H1 (cell line): ENCODE results near the gene NELFA. TPM values are rescaled to one million over a fixed set of nuclear protein-coding genes. Genes with fewer than 3 reads are reported as not detected.

Source experiments
- CTCF ChIA-PET: fragments of 300-600 bp; sonication (Branson Sonifier 250); formaldehyde crosslinking; loops from one replicate; lab custom pipeline; 2021; ENCODE audit not compliant: partially characterized antibody; lab: Charles Lee
- POLR2A ChIA-PET: fragments of 300-600 bp; sonication (Branson Sonifier 250); formaldehyde crosslinking; loops from one replicate; lab custom pipeline; 2021; ENCODE audit warnings: inconsistent platforms; ENCODE audit not compliant: partially characterized antibody; lab: Charles Lee
- DNase-seq, 2 experiments: peaks; one replicate each; pipeline versions ENCODE4 v3.0.0 to v3.0.0-alpha.2; 2010 to 2022; ENCODE audit warnings: low spot score in 2 of 2, low read depth in 1 of 2, mixed read lengths in 1 of 2
- FAIRE-seq: peaks from 2 replicates; lab custom pipeline; 2011; peaks lifted over from hg19 to GRCh38; lab: Jason Lieb, UNC
- H2AFZ ChIP-seq: 2 replicates; pipeline ENCODE4 v1.8.1; 2012; ENCODE audit warnings: low read length, inconsistent platforms
- H2AK5ac ChIP-seq: 2 replicates; pipeline ENCODE4 v1.6.1; 2013; ENCODE audit warnings: low read depth, low read length
- H2BK120ac ChIP-seq: replicated peaks from 2 replicates; pipeline ENCODE3; 2013; ENCODE audit warnings: low read depth, low read length, inconsistent platforms
- H2BK12ac ChIP-seq: 2 replicates; pipeline ENCODE4 v1.6.1; 2013; ENCODE audit warnings: low read depth, low read length
- H2BK15ac ChIP-seq: 2 replicates; pipeline ENCODE4 v1.6.1; 2013; ENCODE audit warnings: low read length
- H2BK20ac ChIP-seq: 2 replicates; pipeline ENCODE4 v1.6.1; 2013; ENCODE audit warnings: low read length
- H2BK5ac ChIP-seq: 2 replicates; pipeline ENCODE4 v1.6.1; 2013; ENCODE audit warnings: low read depth, low read length
- H3K14ac ChIP-seq: 2 replicates; pipeline ENCODE4 v1.6.1; 2013; ENCODE audit warnings: inconsistent platforms; ENCODE audit not compliant: insufficient read length
- H3K18ac ChIP-seq: 2 replicates; pipeline ENCODE4 v1.6.1; 2013; ENCODE audit warnings: low read length; ENCODE audit errors: extremely low read depth
- H3K23ac ChIP-seq: 2 replicates; pipeline ENCODE4 v1.6.1; 2013; ENCODE audit warnings: inconsistent platforms; ENCODE audit not compliant: insufficient read length
- H3K23me2 ChIP-seq: 2 replicates; pipeline ENCODE4 v1.6.1; 2013; ENCODE audit warnings: low read depth, low read length
- H3K27ac ChIP-seq: 2 replicates; pipeline ENCODE4 v1.6.1; 2011; ENCODE audit warnings: low read depth, low read length, inconsistent platforms
- H3K27me3 ChIP-seq, 4 experiments: replicated peaks in 1 of 4; 1 replicate in 1 of 4; 2 replicates in 3 of 4; pipeline versions ENCODE4 v1.6.1 to v1.8.1; 2011 to 2013; ENCODE audit warnings: low read length in 3 of 4, mild to moderate bottlenecking in 3 of 4, inconsistent platforms in 2 of 4, mixed read lengths in 2 of 4, moderate library complexity in 1 of 4; ENCODE audit not compliant: control insufficient read depth in 3 of 4, insufficient read depth in 3 of 4; ENCODE audit errors: extremely low read depth in 1 of 4
- H3K36me3 ChIP-seq, 4 experiments: 2 replicates each; pipeline versions ENCODE4 v1.6.1 to v1.8.1; 2011 to 2013; ENCODE audit warnings: mild to moderate bottlenecking in 4 of 4, low read length in 3 of 4, moderate library complexity in 2 of 4, control low read depth in 1 of 4, inconsistent platforms in 1 of 4; ENCODE audit not compliant: insufficient read depth in 4 of 4, control insufficient read depth in 2 of 4
- H3K4ac ChIP-seq: replicated peaks from 2 replicates; pipeline ENCODE3; 2013; ENCODE audit warnings: low read length, low read depth, mixed read lengths, inconsistent platforms; ENCODE audit not compliant: insufficient read length
- H3K4me1 ChIP-seq, 4 experiments: replicated peaks in 1 of 4; 1 replicate in 1 of 4; 2 replicates in 3 of 4; pipeline versions ENCODE4 v1.6.1 to v1.8.1; 2011 to 2013; ENCODE audit warnings: low read length in 3 of 4, inconsistent platforms in 2 of 4, mixed read lengths in 1 of 4; ENCODE audit not compliant: insufficient read depth in 4 of 4, control insufficient read depth in 3 of 4
- H3K4me2 ChIP-seq, 2 experiments: 2 replicates each; pipeline versions ENCODE4 v1.6.1 to v1.8.1; 2011 to 2013; ENCODE audit warnings: low read depth in 2 of 2, low read length in 2 of 2, control low read depth in 1 of 2, inconsistent platforms in 1 of 2, mild to moderate bottlenecking in 1 of 2; ENCODE audit not compliant: insufficient read depth in 1 of 2
- H3K4me3 ChIP-seq, 4 experiments: fragments of 200-600, 300-600 bp in 1 of 4; sonication (generic), shearing (Covaris generic), sonication (Bioruptor Twin) in 1 of 4; 2 replicates each; pipeline versions ENCODE4 v1.5.1 to v1.8.1; 2011 to 2016; ENCODE audit warnings: low read length in 4 of 4, low read depth in 3 of 4, control low read depth in 2 of 4, inconsistent platforms in 2 of 4, mild to moderate bottlenecking in 2 of 4, mixed read lengths in 1 of 4, moderate library complexity in 1 of 4; ENCODE audit not compliant: insufficient read depth in 2 of 4; ENCODE audit errors: extremely low read depth in 1 of 4
- H3K56ac ChIP-seq: replicated peaks from 2 replicates; pipeline ENCODE3; 2013; ENCODE audit warnings: low read depth, mild to moderate bottlenecking, mixed read lengths, low read length, inconsistent platforms; ENCODE audit not compliant: insufficient read length
- H3K79me1 ChIP-seq: 2 replicates; pipeline ENCODE4 v1.6.1; 2013; ENCODE audit warnings: low read depth, low read length, control low read depth
- H3K79me2 ChIP-seq, 2 experiments: 2 replicates each; pipeline versions ENCODE4 v1.6.1 to v1.8.1; 2012 to 2013; ENCODE audit warnings: low read length in 2 of 2, mild to moderate bottlenecking in 2 of 2, inconsistent platforms in 1 of 2; ENCODE audit not compliant: insufficient read depth in 2 of 2, control insufficient read depth in 1 of 2
- H3K9ac ChIP-seq, 4 experiments: replicated peaks in 1 of 4; 1 replicate in 1 of 4; 2 replicates in 3 of 4; pipeline versions ENCODE4 v1.6.1 to v1.8.1; 2011 to 2013; ENCODE audit warnings: low read depth in 3 of 4, low read length in 3 of 4, control low read depth in 2 of 4, mild to moderate bottlenecking in 2 of 4, moderate library complexity in 2 of 4, inconsistent platforms in 1 of 4; ENCODE audit errors: extremely low read depth in 1 of 4
- H3K9me3 ChIP-seq, 2 experiments: 2 replicates each; pipeline versions ENCODE4 v1.6.1 to v1.8.1; 2012 to 2013; ENCODE audit warnings: mild to moderate bottlenecking in 2 of 2, moderate library complexity in 2 of 2, control low read depth in 1 of 2, inconsistent platforms in 1 of 2, low read depth in 1 of 2, low read length in 1 of 2, mixed read lengths in 1 of 2; ENCODE audit not compliant: insufficient read depth in 2 of 2
- H4K20me1 ChIP-seq, 2 experiments: replicated peaks in 1 of 2; 2 replicates each; pipeline versions ENCODE3 to v1.8.1; 2011 to 2013; ENCODE audit warnings: inconsistent platforms in 2 of 2, low read length in 2 of 2, mild to moderate bottlenecking in 1 of 2; ENCODE audit not compliant: insufficient read depth in 2 of 2, control insufficient read depth in 1 of 2
- H4K5ac ChIP-seq: 2 replicates; pipeline ENCODE4 v1.6.1; 2013; ENCODE audit warnings: low read length, low read depth, mixed read lengths, inconsistent platforms; ENCODE audit not compliant: insufficient read length
- H4K8ac ChIP-seq: 2 replicates; pipeline ENCODE4 v1.8.0; 2013; ENCODE audit warnings: mild to moderate bottlenecking, moderate library complexity, low read length, inconsistent platforms; ENCODE audit not compliant: insufficient read depth; ENCODE audit errors: extremely low read depth
- H4K91ac ChIP-seq: replicated peaks from 2 replicates; pipeline ENCODE3; 2013; ENCODE audit warnings: low read length, mixed read lengths, inconsistent platforms; ENCODE audit not compliant: insufficient read length
- CBX5 ChIP-seq: fragments of 300-800, 300-1000 bp; sonication (generic); IDR thresholded peaks from 2 replicates; pipeline ENCODE4 v1.7.1; 2016; ENCODE audit warnings: antibody characterized with exemption, low read length, low read depth
- POLR2A ChIP-seq, 2 experiments: IDR thresholded peaks; 1 replicate in 1 of 2; 2 replicates in 1 of 2; pipeline ENCODE4 v1.6.1; 2011; ENCODE audit warnings: low read depth in 2 of 2, low read length in 2 of 2, mild to moderate bottlenecking in 2 of 2; ENCODE audit errors: control extremely low read depth in 1 of 2
- SAP30 ChIP-seq: fragments of 300-600 bp; sonication (generic); IDR thresholded peaks from 2 replicates; pipeline ENCODE4 v1.7.1; 2012; ENCODE audit warnings: low read length, moderate library complexity, mild to moderate bottlenecking, inconsistent platforms; ENCODE audit not compliant: insufficient read depth, insufficient replicate concordance
- SP2 ChIP-seq: IDR thresholded peaks from 2 replicates; pipeline ENCODE4 v1.6.1; 2012; ENCODE audit warnings: mild to moderate bottlenecking, low read length, inconsistent platforms
- WGBS, 2 experiments: shearing (Covaris generic) in 1 of 2; methylation state at CpG; one replicate each; pipeline versions ENCODE4 v1.1.6 to v1.1.7; 2013 to 2015; ENCODE audit warnings: low lambda C conversion rate in 2 of 2, mixed read lengths in 2 of 2, inconsistent platforms in 1 of 2, low coverage in 1 of 2, missing lambda C conversion rate in 1 of 2; ENCODE audit not compliant: insufficient replicate concordance in 2 of 2, insufficient coverage in 1 of 2, insufficient read length in 1 of 2; ENCODE audit errors: extremely low coverage in 1 of 2, missing lambda C conversion rate in 1 of 2; 5-methylcytosine and 5-hydroxymethylcytosine counted together
- polyA plus RNA-seq, 7 experiments: library from polyadenylated mRNA; depleted of rRNA in 3 of 7; stranded (reverse) in 5 of 7; unstranded in 2 of 7; fragments of >200 nt in 5 of 7; fragments of 200-250 nt in 2 of 7; gene quantifications; 1 replicate in 5 of 7; 2 replicates in 1 of 7; 4 replicates in 1 of 7; pipeline versions ENCODE4 v1.2.1 to v1.2.3, GENCODE V29; 2011 to 2013; ENCODE audit warnings: missing spikeins in 2 of 7, mixed read lengths in 2 of 7
- total RNA-seq: library from RNA; stranded (reverse); fragmentation: NEBNext Ultra II Directional; extraction: Animal tissue kit (Norgen Biotek cat#: 25700); gene quantifications from 2 replicates; pipeline ENCODE4 v1.2.1, GENCODE V29; 2021

Gene NELFA
- total and polyA plus RNA-seq, 2 of the 8 experiments (the other 6 are each of a cell fraction or from before 2014, with no cell fraction given), result 41.8 to 57.5 TPM

GRCh38 chr4:1975391-1975801 is 33.4 kb downstream of the NELFA start:
- no peak for TF ChIP-seq POLR2A (IDR thresholded peaks at IDR 0.05; ENCODE audit: control extremely low read depth in 1 of 2, low read depth in 2 of 2, low read length in 2 of 2)
- no peak for TF ChIP-seq CBX5
- no peak for TF ChIP-seq SAP30
- no peak for TF ChIP-seq SP2
- TF ChIP-seq, all 59 proteins: peak for 0
- Histone ChIP-seq H2BK15ac (no peak overlapping the region), H4K5ac (no peak overlapping the region), H3K36me3 (peaks cover 12 to 59% (median 46%) of the 10 kb centered on the region in 4 experiments; a peak in 7 of 8 replicates), H2BK120ac (no peak overlapping the region), H3K4ac (no peak overlapping the region), H3K27ac (no peak overlapping the region), H3K18ac (no peak overlapping the region), H3K4me1 (no peaks in the 10 kb centered on the region), H3K56ac (no peak overlapping the region), H4K91ac (no peak overlapping the region), H2AFZ (no peak overlapping the region), H3K79me1 (peaks cover 2% of the 10 kb centered on the region; the same call in 1 of the 2 replicates), H2BK20ac (no peak overlapping the region), H3K9me3 (no peaks in the 10 kb centered on the region), H2AK5ac (no peak overlapping the region), H3K14ac (no peak overlapping the region), H4K8ac (no peak overlapping the region), H3K23ac (no peak overlapping the region), H3K9ac (no peak overlapping the region), H2BK12ac (no peak overlapping the region), H3K79me2 (no peaks in the 10 kb centered on the region), H3K4me2 (no peak overlapping the region), H4K20me1 (peaks cover 2 to 16% of the 10 kb centered on the region in 2 experiments), H3K27me3 (no peaks in the 10 kb centered on the region), H2BK5ac (no peak overlapping the region; the same call in 1 of the 2 replicates), H3K4me3 (no peak overlapping the region), H3K23me2 (no peaks in the 10 kb centered on the region)
- ChIA-PET POLR2A (no interaction called here), CTCF (interaction anchor here (0.8 kb wide), 1 partner anchor 62 kb away, joined by 7 read pairs; no protein-coding TSS in a partner anchor)
- 94% methylated on average over 14 of the region's 14 CpGs; no CpG with 5 or more reads in 1 of the 2 experiments for WGBS, 2 experiments
- no peak for FAIRE-seq
- DNase-seq, result no peak
